ENCODE data around the gene CFAP53.

DNA sequence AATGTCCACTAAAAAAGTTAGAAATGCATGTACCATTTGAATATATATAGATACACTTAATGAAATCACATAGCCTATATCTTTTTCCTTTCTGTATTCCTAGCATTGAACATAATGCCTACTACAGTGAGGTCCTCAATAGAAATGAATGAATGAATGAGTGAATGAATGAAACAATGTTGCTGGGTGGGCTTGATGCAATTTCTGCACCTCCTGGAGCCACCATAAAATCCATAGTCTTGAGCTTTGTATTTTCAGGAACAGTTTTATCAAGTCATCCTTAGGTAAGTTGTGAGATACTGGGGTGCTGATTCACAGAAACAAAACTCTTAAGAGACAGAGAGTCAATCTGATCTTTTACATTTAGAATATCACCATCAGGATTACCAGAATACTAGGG, 3.3 kb downstream of the CFAP53 start:
- TF ChIP-seq POLR2A (IDR thresholded peaks at IDR 0.05; ENCODE audit: low read length) (no peak), GATA1 (IDR thresholded peaks at IDR 0.05; ENCODE audit: low read depth, low read length) (no peak)
